Astrocyte (in vitro differentiated cells and primary cell): ENCODE data around the gene ZDHHC11. TPM values are rescaled to one million over a fixed set of nuclear protein-coding genes. Genes with fewer than 3 reads are reported as not detected.

Experiments used
- DNase-seq: peaks from one replicate; pipeline ENCODE4 v3.0.0-alpha.2; 2010; ENCODE audit warnings: low read depth
- FAIRE-seq: peaks from 2 replicates; lab custom pipeline; 2011; peaks lifted over from hg19 to GRCh38; lab: Jason Lieb, UNC
- H2AFZ ChIP-seq: 2 replicates; pipeline ENCODE4 v1.6.0; 2012; ENCODE audit warnings: low read depth, low read length, inconsistent platforms
- H3K27ac ChIP-seq: 2 replicates; pipeline ENCODE4 v1.5.1; 2011; ENCODE audit warnings: low read depth, low read length, inconsistent platforms
- H3K27me3 ChIP-seq: 2 replicates; pipeline ENCODE4 v1.6.0; 2011; ENCODE audit warnings: low read length, inconsistent platforms; ENCODE audit not compliant: insufficient read depth
- H3K36me3 ChIP-seq: 2 replicates; pipeline ENCODE4 v1.5.1; 2011; ENCODE audit warnings: low read length, inconsistent platforms; ENCODE audit not compliant: insufficient read depth
- H3K4me1 ChIP-seq: 2 replicates; pipeline ENCODE4 v1.5.1; 2011; ENCODE audit warnings: low read length, inconsistent platforms; ENCODE audit not compliant: insufficient read depth
- H3K4me2 ChIP-seq: 2 replicates; pipeline ENCODE4 v1.6.0; 2012; ENCODE audit warnings: low read length, inconsistent platforms
- H3K4me3 ChIP-seq: 2 replicates; pipeline ENCODE4 v1.5.1; 2011; ENCODE audit warnings: low read depth, mild to moderate bottlenecking, low read length, inconsistent platforms; ENCODE audit not compliant: insufficient read depth
- H3K79me2 ChIP-seq: 2 replicates; pipeline ENCODE4 v1.6.0; 2012; ENCODE audit warnings: mild to moderate bottlenecking, low read length, inconsistent platforms; ENCODE audit not compliant: insufficient read depth
- H3K9ac ChIP-seq: 2 replicates; pipeline ENCODE4 v1.6.0; 2012; ENCODE audit warnings: mild to moderate bottlenecking, low read length, inconsistent platforms
- H3K9me3 ChIP-seq: 2 replicates; pipeline ENCODE4 v1.5.1; 2012; ENCODE audit warnings: low read depth, mild to moderate bottlenecking, low read length, inconsistent platforms; ENCODE audit not compliant: insufficient read depth
- H4K20me1 ChIP-seq: 2 replicates; pipeline ENCODE4 v1.6.0; 2012; ENCODE audit warnings: low read length, inconsistent platforms; ENCODE audit not compliant: insufficient read depth
- H3K27ac Mint-ChIP-seq: one replicate; pipeline ENCODE4 v1.8.0; 2021; ENCODE audit warnings: mild to moderate bottlenecking, mixed read lengths; ENCODE audit not compliant: unreplicated experiment
- H3K27me3 Mint-ChIP-seq: one replicate; pipeline ENCODE4 v1.8.0; 2021; ENCODE audit warnings: low read depth, mixed read lengths; ENCODE audit not compliant: unreplicated experiment
- H3K36me3 Mint-ChIP-seq: one replicate; pipeline ENCODE4 v1.8.0; 2021; ENCODE audit warnings: low read depth, mixed read lengths; ENCODE audit not compliant: unreplicated experiment
- H3K4me1 Mint-ChIP-seq: one replicate; pipeline ENCODE4 v1.8.0; 2021; ENCODE audit warnings: low read depth, mixed read lengths; ENCODE audit not compliant: unreplicated experiment
- H3K4me3 Mint-ChIP-seq: one replicate; pipeline ENCODE4 v1.8.0; 2021; ENCODE audit warnings: mild to moderate bottlenecking, moderate library complexity, mixed read lengths; ENCODE audit not compliant: unreplicated experiment
- H3K9me3 Mint-ChIP-seq: one replicate; pipeline ENCODE4 v1.8.0; 2021; ENCODE audit warnings: mild to moderate bottlenecking, mixed read lengths; ENCODE audit not compliant: unreplicated experiment
- EZH2 ChIP-seq: IDR thresholded peaks from 2 replicates; pipeline ENCODE4 v1.6.1; 2012; ENCODE audit warnings: mild to moderate bottlenecking, low read length, inconsistent platforms; ENCODE audit not compliant: insufficient read depth
- total RNA-seq: library from RNA; stranded (reverse); gene quantifications from 2 replicates; pipeline ENCODE4 v1.2.1, GENCODE V29; 2021
- TF ChIP-seq, protein P1 (sequence below): IDR thresholded peaks from 2 replicates; pipeline ENCODE4 v1.5.1; 2011; ENCODE audit warnings: low read depth, mild to moderate bottlenecking, inconsistent platforms, low read length, moderate library complexity; ENCODE audit not compliant: insufficient read depth

ZDHHC11 gene
- total RNA-seq, 1 donor from 2014 or later = 15.9 TPM

DNA sequence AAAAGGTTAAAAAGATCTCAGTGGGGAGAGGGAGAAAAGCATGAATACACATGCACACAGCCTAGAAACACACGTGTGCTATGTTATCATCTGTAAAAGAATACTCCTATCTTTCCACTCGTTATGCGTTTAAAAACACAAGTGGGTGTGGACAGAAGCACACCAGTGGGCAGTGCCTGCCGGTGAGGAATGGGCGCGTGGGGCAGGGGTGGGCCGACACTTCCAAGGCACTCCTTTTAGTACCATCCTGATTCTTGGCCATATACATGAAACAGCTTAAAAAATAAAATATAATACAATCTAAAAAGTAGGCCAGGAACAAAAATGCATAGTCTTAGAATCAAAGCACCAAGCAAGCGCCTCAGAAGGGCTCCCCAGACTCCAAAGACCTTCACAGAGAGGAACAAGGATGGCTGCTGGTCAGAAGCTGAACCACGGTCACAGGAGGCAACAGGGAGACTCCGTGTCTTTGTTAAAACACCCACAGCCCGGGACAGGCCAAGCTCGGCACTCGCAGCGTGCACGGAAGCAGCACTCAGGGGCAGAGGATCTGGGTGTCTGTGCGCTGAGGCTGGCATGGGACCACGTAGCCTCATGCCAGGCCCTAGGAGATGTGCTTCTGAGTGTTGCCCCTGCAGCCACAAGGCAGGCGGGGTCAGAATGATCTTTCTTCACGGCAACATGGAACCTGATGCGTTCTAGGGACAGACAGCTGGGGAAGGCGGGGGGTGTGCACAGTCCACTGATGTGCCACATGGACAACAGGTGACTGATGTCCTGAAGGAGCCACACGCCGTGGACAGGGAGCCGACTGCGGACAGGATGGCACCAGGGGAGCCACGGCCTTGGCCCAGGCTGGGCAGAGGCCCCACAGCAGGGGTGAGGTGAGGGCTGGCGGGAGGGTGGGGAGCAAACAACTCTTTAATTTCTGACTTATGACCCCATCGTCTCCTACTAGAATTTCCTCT, 25.9 kb upstream of the ZDHHC11 start:
- Mint-ChIP-seq H3K27ac (no peak overlapping the region), H3K36me3 (peaks cover 20% of the 10 kb centered on the region), H3K4me1 (no peaks in the 10 kb centered on the region), H3K9me3 (no peaks in the 10 kb centered on the region), H3K27me3 (no peaks in the 10 kb centered on the region), H3K4me3 (no peak overlapping the region)
- peaks cover 64% of the 10 kb centered on the region for H4K20me1 ChIP-seq
- DNase-seq (no peak), FAIRE-seq (no peak)
- no peaks in the 10 kb centered on the region for H3K9me3 ChIP-seq
- peaks cover 17% of the 10 kb centered on the region for H3K79me2 ChIP-seq
- H3K36me3 ChIP-seq = peaks cover 33% of the 10 kb centered on the region
- H3K27ac ChIP-seq = no peak overlapping the region
- H3K9ac ChIP-seq = no peak overlapping the region
- H2AFZ ChIP-seq = no peak overlapping the region
- TF ChIP-seq, protein P1, sequence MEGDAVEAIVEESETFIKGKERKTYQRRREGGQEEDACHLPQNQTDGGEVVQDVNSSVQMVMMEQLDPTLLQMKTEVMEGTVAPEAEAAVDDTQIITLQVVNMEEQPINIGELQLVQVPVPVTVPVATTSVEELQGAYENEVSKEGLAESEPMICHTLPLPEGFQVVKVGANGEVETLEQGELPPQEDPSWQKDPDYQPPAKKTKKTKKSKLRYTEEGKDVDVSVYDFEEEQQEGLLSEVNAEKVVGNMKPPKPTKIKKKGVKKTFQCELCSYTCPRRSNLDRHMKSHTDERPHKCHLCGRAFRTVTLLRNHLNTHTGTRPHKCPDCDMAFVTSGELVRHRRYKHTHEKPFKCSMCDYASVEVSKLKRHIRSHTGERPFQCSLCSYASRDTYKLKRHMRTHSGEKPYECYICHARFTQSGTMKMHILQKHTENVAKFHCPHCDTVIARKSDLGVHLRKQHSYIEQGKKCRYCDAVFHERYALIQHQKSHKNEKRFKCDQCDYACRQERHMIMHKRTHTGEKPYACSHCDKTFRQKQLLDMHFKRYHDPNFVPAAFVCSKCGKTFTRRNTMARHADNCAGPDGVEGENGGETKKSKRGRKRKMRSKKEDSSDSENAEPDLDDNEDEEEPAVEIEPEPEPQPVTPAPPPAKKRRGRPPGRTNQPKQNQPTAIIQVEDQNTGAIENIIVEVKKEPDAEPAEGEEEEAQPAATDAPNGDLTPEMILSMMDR = no peak
- no peak for TF ChIP-seq EZH2
- H3K4me3 ChIP-seq = no peak overlapping the region
- H3K4me1 ChIP-seq = no peaks in the 10 kb centered on the region
- H3K27me3 ChIP-seq = no peaks in the 10 kb centered on the region
- H3K4me2 ChIP-seq = no peak overlapping the region

DNA sequence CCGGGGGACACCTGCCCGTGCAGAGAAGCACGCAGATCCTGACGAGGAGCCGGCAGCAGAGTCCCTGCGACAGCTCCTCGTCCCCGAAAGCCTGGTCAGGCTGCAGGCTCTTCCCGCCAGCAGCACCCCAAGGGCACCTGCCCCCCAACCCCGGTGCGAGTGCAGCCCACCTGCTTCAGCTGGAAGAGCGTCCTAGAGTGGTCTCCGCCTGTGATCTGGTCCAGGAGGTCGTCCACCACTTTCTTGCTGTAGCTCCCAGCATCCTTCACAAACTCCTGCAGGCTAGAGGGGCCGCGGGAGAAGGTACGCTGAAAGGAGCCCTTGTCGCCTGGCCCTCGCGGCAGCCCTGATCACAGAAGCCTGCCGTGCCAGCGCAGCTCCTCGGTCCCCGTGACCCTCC, 25.1 kb upstream of the ZDHHC11 start:
- H3K4me3 Mint-ChIP-seq = no peak overlapping the region
- FAIRE-seq (no peak), DNase-seq (no peak)
- Histone ChIP-seq H3K9me3 (no peaks in the 10 kb centered on the region), H3K79me2 (peaks cover 12% of the 10 kb centered on the region), H3K4me1 (no peaks in the 10 kb centered on the region), H3K4me3 (no peak overlapping the region), H4K20me1 (peaks cover 61% of the 10 kb centered on the region), H3K27ac (no peak overlapping the region), H3K4me2 (no peak overlapping the region), H3K9ac (no peak overlapping the region), H2AFZ (no peak overlapping the region), H3K36me3 (peaks cover 36% of the 10 kb centered on the region), H3K27me3 (no peaks in the 10 kb centered on the region)
- H3K36me3 Mint-ChIP-seq = peaks cover 18% of the 10 kb centered on the region
- peak overlapping the region; percentile 44 for H3K27ac Mint-ChIP-seq
- H3K4me1 Mint-ChIP-seq = no peaks in the 10 kb centered on the region
- TF ChIP-seq, protein P1 = no peak
- TF ChIP-seq EZH2 = no peak
- H3K27me3 Mint-ChIP-seq = no peaks in the 10 kb centered on the region
- H3K9me3 Mint-ChIP-seq = no peaks in the 10 kb centered on the region

DNA sequence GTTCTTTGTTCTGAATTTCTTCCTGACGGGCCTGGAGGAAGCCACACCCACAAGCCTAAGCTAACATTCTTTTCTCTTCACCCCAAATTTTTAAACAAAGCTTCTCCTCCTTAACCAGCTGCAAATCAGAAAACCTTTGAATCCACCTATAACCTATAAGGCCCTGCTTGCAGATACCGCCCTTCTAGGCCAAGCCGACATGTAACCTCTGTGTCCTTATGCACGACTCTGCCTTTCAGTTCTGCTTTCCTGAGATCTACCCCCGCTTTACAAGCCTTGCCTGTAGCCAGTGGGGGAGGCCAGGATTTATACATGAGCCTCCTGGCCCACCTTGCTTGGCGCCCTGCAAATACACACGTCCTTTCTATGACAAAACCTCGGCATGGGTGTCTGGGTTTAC, 22.5 kb upstream of the ZDHHC11 start:
- TF ChIP-seq EZH2 = no peak
- TF ChIP-seq, protein P1 = no peak
- no peak for FAIRE-seq

More for the DNA sequence above, 22.5 kb upstream of the ZDHHC11 start:
- Histone ChIP-seq H3K27ac (no peak overlapping the region), H3K4me2 (no peak overlapping the region), H3K27me3 (no peaks in the 10 kb centered on the region), H2AFZ (no peak overlapping the region), H3K9ac (no peak overlapping the region), H3K4me1 (no peaks in the 10 kb centered on the region), H4K20me1 (peaks cover 67% of the 10 kb centered on the region), H3K9me3 (no peaks in the 10 kb centered on the region), H3K79me2 (peaks cover 12% of the 10 kb centered on the region), H3K4me3 (no peak overlapping the region), H3K36me3 (peaks cover 60% of the 10 kb centered on the region)
- Mint-ChIP-seq H3K9me3 (no peaks in the 10 kb centered on the region), H3K4me1 (no peaks in the 10 kb centered on the region), H3K27me3 (no peaks in the 10 kb centered on the region), H3K36me3 (peaks cover 16% of the 10 kb centered on the region), H3K4me3 (peak overlapping the region; percentile 35), H3K27ac (no peak overlapping the region)
- DNase-seq = no peak
